Measurements from ENCODE around the gene SAMD3. TPM values are rescaled to one million over a fixed set of nuclear protein-coding genes. Genes with fewer than 3 reads are reported as not detected.

SAMD3 gene
- total RNA-seq, 1 experiment from 2014 or later, result not detected

- no peaks in the 10 kb centered on the region for H3K9me3 ChIP-seq (ENCODE audit: control insufficient read depth, insufficient read depth, low read depth, low read length)
- H3K36me3 ChIP-seq (ENCODE audit: control insufficient read depth, insufficient read depth, low read length), result no peaks in the 10 kb centered on the region
- no peak overlapping the region for H3K4me3 ChIP-seq (ENCODE audit: low read depth in 2 of 2, low read length in 2 of 2)
- no peak for ATAC-seq
- TF ChIP-seq SIN3A (IDR thresholded peaks at IDR 0.05; ENCODE audit: borderline replicate concordance, insufficient read depth, low read depth, low read length) (no peak), CTCF (IDR thresholded peaks at IDR 0.05) (no peak), REST (IDR thresholded peaks at IDR 0.05; ENCODE audit: insufficient read depth in 1 of 2, low read depth in 2 of 2, low read length in 1 of 2) (no peak)
- H3K27ac ChIP-seq (ENCODE audit: low read length), result no peak overlapping the region
- DNase-seq (ENCODE audit: low read depth, low spot score), result no peak
- BruUV-seq (replicated peaks), result no TSS peak
- in situ Hi-C loops (cut with HindIII; ENCODE audit: low pct_unique_long_range_greater_than_20kb, low sequenced_read_pairs) (no loop called here), intact Hi-C loops (cut with micrococcal nuclease; ENCODE audit: unreplicated experiment) (no loop called here)
- CTCF ChIA-PET, result no interaction called here
- no peaks in the 10 kb centered on the region for H3K4me1 ChIP-seq (ENCODE audit: control insufficient read depth, insufficient read depth, low read length)
- POLR2A ChIA-PET, result no interaction called here
- no peaks in the 10 kb centered on the region for H3K27me3 ChIP-seq (ENCODE audit: control insufficient read depth, insufficient read depth, low read length)
Measured at GRCh38 chr6:130099119-130099518, 123.6 kb downstream of the SAMD3 start.

- no TSS peak for BruUV-seq (replicated peaks)
- ATAC-seq (no peak), DNase-seq (ENCODE audit: low read depth, low spot score) (no peak)
- in situ Hi-C loops (cut with HindIII; ENCODE audit: low pct_unique_long_range_greater_than_20kb, low sequenced_read_pairs) (no loop called here), intact Hi-C loops (cut with micrococcal nuclease; ENCODE audit: unreplicated experiment) (no loop called here)
- no peak for TF ChIP-seq SIN3A (IDR thresholded peaks at IDR 0.05; ENCODE audit: borderline replicate concordance, insufficient read depth, low read depth, low read length)
- TF ChIP-seq CTCF (IDR thresholded peaks at IDR 0.05), result no peak
- Histone ChIP-seq H3K27ac (ENCODE audit: low read length) (no peak overlapping the region), H3K4me1 (ENCODE audit: control insufficient read depth, insufficient read depth, low read length) (no peaks in the 10 kb centered on the region), H3K9me3 (ENCODE audit: control insufficient read depth, insufficient read depth, low read depth, low read length) (no peaks in the 10 kb centered on the region), H3K4me3 (ENCODE audit: low read depth in 2 of 2, low read length in 2 of 2) (no peak overlapping the region), H3K36me3 (ENCODE audit: control insufficient read depth, insufficient read depth, low read length) (no peaks in the 10 kb centered on the region), H3K27me3 (ENCODE audit: control insufficient read depth, insufficient read depth, low read length) (no peaks in the 10 kb centered on the region)
- CTCF ChIA-PET, result no interaction called here
- POLR2A ChIA-PET, result no interaction called here
Measured at GRCh38 chr6:130098317-130098716, 124.4 kb downstream of the SAMD3 start.

Other genes with a start within 250 kb of the SAMD3 start
- 4.2 TPM for gene L3MBTL3, start 204.4 kb downstream of the SAMD3 start, total RNA-seq (2021; ENCODE audit: unreplicated experiment)
- 0.10 TPM for gene TMEM200A, start 143.1 kb upstream of the SAMD3 start, total RNA-seq (2021; ENCODE audit: unreplicated experiment)

Measured in Panc1 (cell line).